Stimulated activated CD8-positive, alpha-beta memory T cell treated with anti-CD3 and anti-CD28 coated beads, Interleukin-15, amount 100 ng/mL, for 4 hours (primary cell): Measurements from ENCODE around the gene SUGCT.

Source experiments
- DNase-seq, 2 donors: peaks; one replicate each; pipeline ENCODE4 v3.0.0-alpha.2; 2020; ENCODE audit warnings: low read depth in 2 of 2

Gene SUGCT

DNA sequence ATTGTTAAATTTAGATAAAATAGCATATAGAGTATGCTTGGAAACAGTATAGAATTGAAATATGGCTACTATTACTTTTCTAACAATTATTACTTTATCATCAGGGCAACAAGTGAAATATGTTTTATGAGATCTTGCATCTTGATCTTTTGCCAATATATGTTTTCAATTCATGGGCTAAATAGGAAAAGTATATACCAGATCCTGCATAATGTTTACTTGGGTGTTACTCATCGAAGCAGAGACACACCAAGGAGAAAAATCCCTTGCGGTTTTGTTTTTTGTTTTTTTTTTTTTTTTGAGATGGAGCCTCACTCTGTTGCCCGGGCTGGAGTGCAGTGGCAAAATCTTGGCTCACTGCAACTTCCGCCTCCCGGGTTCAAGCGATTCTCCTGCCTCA lies 541.4 kb downstream of the SUGCT start:
- DNase-seq = no peak

DNA sequence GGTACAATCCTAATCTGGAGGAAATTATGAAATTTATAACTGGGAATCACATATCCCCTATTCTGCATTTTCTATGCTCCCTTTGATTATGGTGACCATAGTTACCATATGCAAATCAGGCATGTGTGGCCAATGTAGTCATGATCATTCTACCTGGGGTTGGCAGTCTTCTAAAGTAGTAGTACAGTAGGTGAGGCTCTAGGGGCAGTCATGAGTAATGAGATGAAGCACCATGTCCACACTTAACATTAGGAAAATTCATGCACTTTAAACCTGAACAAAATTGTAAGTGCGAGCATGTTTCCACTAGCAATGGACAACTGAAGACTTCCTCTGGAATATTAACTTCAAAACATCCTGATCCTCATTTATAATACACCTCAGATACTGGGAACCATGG lies 545.9 kb downstream of the SUGCT start:
- no peak for DNase-seq

DNA sequence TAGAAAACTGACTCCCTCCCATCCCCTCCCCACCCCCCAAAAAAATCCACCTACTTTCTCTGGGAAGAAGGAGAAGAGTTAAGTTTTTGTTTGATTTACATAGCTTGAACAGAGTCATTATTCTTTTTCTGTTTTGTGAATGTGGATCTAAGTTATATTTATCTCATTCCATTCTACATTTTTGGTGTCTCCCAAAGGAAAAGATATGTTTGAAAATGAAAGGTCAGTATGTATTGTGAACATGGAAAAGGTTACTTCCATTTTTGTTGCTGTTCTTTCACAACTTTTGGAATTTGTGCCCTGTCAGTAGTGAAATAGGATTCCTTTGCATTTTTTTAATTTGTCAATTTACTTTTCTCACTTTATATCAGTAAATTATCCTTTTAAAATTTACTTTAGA lies 547.9 kb downstream of the SUGCT start:
- no peak for DNase-seq

DNA sequence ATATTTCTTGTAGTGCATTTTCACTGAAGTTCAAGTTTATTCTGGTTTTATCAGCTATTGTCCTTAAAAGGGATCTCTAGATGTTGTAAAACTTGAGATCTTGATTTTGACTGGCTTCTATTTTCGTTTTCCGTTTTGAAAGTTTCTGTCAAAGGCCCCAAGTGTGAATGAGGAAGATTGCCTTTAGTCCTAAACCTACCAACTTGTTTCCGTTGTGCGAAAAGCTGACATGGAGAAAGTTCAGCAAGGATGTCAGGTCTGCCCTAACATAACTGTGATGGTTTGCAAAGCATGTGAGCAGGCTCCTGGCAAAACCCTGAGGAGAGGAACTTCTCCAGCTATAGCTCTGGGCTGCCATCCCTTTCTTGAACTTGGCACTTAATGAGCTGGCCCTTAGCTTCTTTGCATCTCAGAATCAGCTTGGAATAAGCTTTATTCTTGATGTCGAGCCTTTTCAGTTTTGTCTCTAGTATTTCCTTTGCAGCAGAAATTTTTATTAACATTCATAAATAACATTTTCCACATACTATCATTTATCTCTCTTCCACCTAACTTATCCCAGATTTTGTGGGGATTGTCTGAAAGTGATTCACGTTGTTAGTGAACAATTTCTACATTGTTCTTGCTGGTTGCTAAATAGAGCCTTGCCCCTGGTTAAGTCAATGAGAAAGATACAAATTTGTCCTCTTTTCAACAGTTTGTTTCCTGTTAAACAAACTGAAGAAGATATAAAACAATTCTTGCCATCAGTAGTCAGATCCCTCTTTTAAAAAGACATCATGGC lies 559.4 kb downstream of the SUGCT start:
- no peak for DNase-seq

DNA sequence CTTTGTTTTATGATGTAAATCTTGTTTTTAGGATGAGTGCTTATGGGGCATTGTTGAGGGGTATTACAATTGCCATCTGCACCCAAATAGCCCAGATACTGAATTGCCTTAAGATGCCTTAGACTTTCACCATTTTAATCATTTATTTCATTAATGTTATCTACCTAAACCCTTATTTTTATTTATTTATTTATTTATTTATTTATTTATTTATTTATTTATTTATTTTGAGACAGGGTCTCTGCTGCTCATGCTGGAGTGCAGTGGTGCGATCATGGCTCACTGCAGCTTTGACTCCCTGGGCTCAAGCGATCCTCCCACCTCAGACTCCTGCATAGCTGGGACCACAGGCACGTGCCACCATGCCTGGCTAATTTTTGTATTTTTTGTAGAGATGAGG lies 560.2 kb downstream of the SUGCT start:
- no peak for DNase-seq

DNA sequence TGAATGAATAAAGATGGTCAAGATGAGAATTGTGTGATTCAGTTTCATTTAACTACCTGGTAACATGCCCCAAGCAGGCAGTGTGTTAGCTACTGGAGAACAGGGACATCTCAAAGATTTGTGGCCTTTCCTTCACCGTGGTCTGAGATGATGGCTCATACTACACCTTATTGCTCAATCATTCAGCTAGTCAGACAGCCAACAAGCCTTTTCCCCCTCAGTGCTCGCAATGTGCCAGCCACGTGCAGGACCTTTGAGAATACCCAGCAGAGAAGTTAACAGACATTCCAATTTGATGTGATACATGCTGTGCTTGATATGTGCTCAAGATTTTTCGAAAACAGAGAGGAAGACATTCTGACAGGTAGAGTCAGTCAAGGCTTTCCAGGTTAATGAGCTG lies 562.8 kb downstream of the SUGCT start:
- no peak for DNase-seq

DNA sequence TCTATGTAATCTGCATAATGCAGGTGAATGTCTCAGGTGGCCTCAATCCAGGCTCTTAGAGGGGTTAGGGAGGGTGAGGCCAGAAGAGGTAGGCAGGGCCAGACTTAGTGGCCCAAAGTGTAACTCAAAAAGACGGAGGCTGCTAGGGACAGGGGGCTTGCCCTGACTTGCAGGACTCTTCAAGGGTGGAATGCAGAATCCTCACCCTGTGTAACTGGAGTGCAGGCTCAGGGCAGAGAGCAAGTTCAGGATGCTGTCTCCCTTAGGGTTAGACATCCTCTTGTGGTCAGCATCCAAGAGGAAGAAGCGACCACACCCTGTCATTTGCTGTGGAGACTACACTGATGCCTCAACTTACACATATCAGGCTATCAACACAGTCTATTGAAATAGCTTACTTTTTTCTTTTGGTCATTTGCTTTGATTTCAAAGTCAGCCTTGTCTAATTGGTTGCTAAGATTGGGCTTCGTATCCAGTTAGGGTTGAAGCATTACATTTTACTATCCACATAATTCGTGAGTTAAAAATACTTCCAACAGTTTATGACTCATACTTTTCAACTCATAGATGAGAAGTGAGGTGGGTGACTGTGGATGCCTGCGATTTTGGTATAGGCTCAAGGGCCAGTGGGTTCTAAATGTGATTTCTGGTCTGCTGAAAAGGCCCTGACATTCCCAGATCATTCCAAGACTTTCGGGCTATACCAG lies 563.6 kb downstream of the SUGCT start:
- DNase-seq = no peak

DNA sequence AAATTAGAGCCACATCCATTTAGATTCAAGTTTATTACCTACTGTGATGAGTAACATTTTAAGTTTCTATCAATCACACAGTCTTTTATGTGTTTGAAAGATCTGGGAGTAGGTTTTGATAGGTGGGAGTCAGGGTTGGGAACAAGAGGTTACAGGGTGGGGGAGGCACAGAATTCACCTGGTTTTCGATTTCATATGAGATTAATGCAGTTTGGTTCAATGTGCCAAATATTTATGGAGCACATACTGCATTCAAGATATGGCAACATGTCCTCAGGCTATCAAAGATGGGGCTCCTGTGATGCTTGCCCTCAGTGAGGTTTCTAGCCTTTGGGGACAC lies 564.1 kb downstream of the SUGCT start:
- DNase-seq = no peak

DNA sequence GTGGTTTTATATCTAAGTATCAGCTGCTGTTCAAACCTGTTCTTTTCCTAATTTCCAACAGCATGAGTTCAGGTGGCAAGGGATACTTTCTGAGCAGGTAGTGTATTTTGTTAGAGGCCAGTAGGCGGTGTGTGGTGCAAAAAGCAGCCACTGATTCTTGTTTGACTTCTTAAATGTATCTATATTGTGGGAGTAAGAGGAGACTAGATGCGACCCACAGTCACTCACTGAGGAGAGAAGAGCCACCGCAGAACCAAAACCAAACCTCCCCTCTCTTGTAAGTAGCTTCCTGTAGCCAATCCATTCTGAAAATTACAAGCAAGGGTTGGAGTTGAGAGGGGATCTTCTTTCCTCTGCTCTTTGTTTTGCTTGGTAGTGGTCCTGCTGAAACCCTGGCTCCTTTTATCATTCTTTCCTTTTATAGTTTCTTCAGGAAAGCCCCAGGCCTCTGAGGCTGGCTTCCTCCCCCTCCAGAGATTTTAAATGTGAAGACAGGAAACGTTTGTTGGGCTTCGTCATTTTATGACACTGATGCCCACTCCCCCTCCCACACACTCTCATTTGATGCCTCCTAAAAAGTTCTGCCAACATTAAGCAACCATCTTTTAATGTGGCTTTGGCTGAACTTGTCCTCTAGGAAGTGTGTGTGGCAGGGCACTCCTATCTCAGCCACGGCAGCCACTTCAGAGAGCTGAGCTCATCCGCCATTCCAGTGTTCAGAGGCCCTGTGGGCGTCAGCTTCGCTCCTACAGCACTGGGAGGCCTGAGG lies 566.0 kb downstream of the SUGCT start:
- DNase-seq = no peak

DNA sequence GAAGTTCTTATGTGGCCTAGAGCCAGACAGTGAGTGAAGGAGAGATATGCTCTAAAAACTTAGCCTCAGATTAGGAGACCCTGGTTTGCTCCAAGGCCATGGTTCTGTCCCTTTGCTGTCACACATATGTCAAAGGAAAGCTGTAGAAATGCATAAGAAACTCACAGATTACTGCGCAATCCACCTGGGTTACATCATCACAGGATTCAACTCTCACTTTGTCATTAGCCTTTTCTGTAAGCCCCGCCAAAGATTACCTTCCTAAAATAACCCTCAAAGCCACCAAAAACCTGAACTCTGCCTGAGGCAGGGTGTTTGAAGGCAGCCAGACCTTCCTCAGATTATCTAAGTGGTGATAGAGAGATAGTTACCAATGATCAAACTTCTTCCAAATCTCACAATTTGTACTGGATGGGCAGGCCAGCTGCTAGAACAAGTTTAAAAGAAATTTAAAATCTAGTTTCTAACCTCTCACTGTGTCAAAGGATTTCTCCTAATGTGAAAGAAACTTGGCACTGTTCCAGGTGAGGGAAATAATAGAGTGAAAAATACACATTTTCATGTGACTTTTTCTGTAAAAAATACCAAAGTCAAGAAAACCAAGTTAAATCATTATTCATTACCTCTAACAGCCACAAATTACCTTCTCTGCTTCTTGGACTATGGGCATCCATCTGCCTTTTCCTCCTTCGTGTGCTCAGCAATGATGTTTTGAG lies 567.2 kb downstream of the SUGCT start:
- DNase-seq = no peak

DNA sequence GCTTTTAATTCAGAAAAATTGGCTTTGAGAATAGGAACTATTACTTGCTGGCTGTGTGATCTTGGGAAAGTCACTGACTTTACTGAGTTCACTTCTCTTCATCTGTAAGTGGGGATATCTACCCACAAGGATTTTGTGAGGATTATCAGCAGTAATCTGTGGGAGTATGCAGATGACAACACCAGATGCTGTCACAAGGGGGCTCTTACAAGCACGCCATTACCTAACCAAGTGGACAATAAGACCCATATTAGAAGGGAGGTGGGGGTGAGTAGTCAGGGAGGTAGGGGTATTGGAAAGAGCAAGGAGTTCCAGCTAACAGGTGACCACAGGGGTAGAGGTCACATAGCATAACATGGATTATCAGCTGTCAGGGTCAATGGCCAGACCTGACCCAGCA lies 569.4 kb downstream of the SUGCT start:
- DNase-seq = no peak

DNA sequence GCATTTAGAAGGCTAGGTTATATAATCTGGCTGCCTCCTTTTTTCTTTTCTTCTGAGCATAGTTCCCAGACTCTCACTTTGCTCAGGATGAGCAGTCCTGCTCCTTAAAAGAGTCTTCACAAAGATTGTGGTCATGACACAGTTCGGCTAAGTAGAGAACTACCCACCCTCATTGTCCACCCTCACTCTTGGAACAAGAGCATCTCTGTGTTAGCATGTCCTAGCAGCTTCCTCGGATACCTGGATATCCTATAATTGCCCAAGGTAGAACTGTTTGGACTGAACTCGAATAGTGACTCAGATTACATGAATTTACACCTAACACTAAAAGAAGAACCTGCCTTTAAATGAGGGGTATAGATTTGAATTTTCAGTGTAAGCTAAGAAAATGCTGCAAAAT lies 572.0 kb downstream of the SUGCT start:
- no peak for DNase-seq

DNA sequence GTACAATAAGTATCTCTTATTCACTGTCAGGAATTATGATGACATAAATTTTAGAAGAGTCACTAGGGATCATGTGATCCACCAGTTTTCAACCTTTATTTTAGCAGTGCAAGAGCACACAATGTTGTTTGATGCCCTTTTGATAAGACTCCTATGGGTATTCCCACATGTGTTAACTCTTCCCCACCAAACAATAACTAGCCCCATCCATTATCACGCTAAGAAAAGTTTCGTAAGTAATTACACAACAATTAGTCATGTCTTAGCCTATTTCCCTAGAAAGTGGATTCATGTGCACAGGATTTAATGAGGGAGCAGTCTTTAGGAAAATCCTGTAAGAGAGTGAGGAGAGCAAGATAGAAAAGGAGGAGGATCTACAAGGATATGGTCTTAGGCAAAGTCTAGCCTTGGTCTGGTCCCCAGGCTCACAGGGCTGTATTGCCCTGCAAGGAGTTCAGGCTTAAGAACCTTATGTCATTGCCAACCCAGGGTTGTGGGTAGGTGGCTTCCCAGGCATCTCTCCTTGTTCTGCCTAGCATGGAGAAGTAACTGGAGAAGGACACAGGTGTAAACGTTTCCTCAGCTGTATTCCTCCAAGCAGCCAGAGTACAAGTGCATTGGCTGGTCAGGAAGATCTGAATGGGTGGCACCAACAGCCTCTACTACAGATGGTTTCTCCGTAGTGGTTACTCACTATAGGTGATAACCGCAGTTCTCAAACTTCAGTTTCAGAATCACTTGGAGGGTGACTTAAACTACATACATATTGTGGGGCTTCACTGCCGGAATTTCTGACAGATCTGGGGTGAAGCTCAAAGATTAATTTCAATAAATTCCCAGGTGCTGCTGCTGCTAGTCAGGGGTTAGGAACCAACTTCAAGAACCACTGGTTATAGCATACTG lies 574.5 kb downstream of the SUGCT start:
- DNase-seq = no peak

DNA sequence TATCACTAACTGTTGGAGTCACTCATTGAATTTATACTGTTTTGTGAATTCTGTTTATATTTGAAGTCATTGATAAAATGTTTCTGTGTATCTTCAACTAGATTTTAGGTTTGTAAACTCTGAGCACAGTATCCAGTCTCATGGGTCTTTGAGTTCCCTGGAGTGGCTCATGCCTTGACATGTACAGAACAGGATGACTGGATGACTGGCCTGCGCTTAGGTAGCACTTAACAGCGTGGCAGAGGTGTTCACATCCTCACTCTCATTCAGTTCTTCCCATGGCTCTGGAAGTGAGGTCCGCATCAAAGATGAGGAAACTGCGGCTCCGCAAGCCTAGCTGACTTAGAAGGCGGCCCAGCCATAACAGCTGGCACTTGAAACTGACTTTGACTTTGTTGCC lies 576.9 kb downstream of the SUGCT start:
- no peak for DNase-seq

DNA sequence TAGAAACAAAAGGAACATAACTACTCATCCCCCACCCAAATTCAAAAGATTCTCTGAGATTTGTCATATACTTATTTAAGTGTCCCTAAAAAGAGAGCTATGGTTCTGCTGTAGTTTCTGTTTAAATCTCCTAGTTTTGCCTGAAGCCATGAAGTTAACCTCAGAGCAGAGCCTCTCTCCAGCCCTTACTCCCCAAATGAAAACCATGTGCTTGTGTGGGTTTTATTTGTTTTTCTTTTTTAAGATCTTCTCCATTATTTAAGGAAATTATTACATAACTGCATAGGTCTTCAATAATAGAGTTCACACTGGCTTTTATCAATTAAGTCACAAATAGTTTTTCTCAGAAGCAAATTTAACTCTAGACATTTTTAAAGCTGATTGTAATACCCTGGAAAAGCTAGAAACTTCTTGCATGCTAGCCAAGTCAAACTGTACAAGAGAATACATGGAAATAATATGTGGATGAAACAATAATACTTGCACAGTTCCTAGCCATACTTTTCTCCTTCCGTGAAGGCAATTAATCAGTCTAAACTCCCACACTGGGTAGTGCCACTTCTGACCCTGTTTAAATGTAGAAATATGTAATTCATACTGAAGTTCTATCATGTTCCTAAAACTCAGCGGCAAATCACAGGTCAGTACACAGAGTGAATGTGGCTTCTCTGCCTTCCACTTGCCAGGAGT lies 579.7 kb downstream of the SUGCT start:
- DNase-seq = no peak

DNA sequence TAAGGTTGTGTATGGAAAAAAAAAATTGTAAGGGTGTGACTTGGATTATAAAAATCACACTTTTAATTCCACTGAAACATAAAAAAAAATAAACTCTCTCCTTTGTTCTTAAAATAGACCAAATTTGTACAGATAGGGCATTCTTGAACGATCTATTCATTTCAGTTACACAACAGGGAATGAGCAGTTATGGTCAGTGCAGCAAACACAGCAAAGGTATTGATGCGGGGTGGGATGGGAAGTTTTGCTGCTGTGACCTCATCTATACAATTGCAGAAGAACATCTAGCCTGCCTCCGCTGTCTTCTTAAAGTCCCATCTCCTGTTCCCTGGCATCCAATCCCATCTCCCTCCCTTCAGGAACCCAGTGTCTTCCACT lies 580.2 kb downstream of the SUGCT start:
- DNase-seq = no peak

DNA sequence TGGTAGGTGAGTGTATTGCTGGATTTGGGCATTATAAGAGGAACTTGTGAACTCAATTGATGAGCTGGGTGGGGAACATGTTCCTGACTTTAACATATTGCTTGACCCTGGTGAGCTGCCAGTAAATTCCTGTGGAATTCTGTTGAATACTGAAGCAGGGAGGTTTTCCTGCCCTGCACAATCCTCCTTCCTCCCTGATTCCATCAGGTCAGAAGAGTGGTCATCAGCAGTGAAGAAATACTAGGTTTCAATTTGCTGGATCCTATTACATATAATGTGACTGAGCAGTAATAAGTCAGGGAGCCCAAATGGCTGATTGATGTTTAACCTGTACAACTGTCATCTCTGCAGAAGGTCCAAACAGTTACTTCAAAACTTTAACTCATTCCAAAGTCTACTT lies 581.2 kb downstream of the SUGCT start:
- DNase-seq = no peak

DNA sequence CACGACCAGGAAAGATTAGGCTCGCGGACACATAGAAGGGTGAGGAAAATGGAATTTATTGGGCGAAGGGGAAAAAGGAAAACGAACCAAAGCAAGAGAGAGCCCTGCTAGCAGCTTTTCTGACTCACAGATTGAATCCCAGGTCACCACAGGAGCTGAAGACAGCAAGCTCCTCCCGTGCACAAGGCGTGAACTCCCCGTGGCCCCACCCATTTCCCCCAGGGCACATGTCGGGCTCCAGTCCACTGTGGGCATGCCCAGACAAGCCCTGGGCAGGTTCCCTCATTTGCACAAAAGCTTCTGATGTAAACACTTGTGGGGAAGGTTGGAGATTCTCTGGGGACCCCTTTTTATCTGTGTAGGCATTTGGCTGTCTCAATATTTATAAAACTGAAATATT lies 582.4 kb downstream of the SUGCT start:
- no peak for DNase-seq

DNA sequence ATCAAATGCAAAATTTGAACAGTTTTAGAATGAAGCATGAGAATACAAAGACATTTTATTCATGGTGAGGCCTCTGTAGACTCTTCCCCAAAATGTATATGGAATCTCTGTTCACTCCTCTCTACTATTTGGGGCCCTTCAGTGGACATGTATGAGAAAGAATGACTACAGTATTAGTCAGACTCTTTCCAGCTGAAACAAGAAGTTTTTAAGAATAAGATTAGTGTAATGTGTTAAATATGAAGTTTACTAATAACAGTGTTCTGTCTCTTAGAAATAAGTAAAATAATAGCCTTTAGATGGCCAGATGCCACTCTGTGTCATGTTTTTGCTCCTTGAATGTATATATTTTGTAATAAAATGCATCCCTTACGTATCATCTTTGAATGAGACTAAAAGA lies 585.6 kb downstream of the SUGCT start:
- DNase-seq = no peak

DNA sequence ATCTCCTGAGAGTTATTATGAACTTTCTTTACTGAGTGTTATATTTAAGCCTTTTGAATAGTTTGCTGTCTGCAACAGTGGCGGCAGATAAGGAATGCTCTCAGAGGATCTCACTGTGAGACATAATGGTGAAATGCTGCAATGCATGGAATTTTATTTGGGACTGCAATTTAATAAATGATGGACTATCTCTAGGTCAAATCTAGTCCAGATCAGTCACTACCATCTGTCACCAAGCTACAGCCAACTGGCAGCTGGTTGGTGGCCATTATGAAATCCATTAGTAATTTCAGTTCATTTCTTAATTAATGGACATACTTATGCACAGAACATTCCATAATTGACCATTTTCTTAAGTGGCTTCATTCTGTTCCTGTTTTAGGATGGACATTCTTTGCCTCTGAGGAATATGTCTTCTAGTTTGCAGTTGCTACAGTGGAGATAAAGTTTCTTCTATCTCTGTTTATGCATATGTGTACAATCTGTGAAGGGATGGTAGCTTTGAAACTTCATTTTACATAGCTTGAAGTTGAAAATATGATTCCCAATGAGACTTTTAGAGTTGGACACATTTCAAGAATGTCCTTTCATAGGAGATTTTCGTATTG lies 586.6 kb downstream of the SUGCT start:
- no peak for DNase-seq
